HG02610 (cell line): ENCODE measurements around the gene FAM107B.
"Not testable (repeated sequence)": the region's sequence is repeated elsewhere in the genome, so short reads cannot be mapped to it uniquely, and the experiment has no call there.

Source experiments
- ATAC-seq: cut with Tn5 transposase; IDR thresholded peaks from one replicate; pipeline ENCODE4 v1.9.1; 2021; ENCODE audit warnings: mild to moderate bottlenecking, moderate library complexity; ENCODE audit not compliant: unreplicated experiment

The FAM107B gene

DNA sequence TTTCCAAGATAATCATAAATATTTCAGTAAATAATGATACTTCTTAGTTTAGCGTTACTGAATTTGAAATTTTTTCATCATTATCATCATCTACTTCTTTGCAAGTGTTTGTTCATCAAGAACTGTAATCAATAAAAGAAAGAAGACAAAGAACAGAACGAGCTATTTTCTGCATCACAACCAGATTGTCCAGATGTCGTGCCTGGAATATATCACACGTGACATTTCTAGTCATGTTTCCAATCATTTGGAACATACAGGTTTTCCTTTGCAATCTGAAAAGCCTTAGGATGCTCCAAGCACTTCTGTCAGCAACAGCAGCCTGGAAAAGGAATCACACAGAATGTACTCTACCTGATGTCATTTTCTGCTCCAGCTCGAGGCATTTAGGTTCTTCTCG, 107.4 kb downstream of the FAM107B start:
- no peak for ATAC-seq

- ATAC-seq, result no peak
Observed at GRCh38 chr10:14665865-14666857, 108.5 kb downstream of the FAM107B start.

DNA sequence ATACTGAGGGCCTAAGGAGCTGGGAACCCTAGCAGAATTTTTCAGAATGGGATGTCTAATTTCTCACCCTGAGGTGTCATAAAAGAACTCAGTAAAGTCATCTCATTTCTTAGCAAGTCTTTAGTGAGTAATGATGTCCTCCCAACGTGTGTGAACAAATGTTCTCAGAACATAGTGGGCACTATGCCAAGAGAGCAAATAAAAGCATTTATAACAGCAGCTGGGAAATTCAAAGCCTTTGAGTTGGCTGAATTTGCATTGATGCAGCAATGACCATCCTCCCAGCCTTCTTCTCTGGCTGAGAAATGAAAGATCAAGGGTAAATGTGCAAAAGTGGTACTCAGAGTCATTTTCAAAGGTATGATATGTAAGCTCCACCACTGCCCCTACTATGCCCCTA, 109.4 kb downstream of the FAM107B start:
- peak; percentile 45 for ATAC-seq

DNA sequence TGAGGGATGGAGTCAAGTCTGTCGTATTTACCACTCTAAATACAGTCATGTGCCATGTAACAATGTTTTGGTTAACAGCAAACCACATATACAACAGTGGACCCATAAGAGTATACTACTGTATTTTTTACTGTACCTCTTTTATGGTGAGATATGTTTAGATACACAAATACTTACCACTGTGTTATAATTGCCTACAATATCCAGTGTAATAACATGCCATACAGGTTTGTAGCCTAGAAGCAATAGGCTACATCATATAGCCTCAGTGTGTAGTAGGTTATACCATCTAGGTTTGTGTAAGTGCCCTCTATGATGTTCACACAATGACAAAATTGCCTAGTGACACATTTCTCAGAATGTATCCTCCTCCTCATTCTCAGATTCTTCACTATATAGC, 110.4 kb downstream of the FAM107B start:
- no peak for ATAC-seq

- ATAC-seq, result no peak
Observed at GRCh38 chr10:14661818-14662217, 112.9 kb downstream of the FAM107B start.

DNA sequence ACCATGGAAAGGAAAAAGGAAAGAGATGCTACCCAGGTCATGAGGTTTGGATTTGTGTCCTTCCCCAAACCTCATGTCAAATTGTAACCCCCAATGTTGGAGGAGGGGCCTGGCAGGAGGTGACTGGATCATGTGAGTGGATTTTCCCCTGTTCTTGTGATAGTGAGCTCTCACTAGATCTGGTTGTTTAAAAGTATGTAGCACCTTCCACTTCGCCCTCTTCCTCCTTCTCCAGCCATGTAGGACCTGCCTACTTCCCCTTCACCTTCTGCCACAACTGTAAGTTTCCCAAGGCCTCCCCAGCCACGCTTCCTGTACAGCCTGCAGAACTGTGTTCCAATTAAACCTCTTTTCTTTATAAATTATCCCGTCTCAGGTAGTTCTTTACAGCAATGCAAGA, 113.9 kb downstream of the FAM107B start:
- ATAC-seq, result no peak

GRCh38 chr10:14659626-14660196, 115.0 kb downstream of the FAM107B start:
- ATAC-seq, result peak; percentile 70

DNA sequence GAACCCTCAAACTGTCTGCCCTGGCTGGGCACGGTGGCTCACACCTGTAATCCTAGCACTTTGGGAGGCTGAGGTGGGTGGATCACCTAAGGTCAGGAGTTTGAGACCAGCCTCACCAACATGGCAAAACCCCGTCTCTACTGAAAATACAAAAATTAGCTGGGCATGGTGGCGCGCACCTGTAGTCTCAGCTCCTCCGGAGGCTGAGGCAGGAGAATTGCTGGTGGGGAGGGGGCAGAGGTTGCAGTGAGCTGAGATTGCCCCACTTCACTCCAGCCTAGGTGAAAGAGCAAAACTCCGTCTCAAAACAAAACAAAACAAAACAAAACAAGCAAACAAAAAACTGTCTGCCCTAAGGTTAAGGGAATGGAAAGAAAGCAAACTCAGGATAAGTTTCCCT, 115.6 kb downstream of the FAM107B start:
- not testable (repeated sequence) for ATAC-seq

DNA sequence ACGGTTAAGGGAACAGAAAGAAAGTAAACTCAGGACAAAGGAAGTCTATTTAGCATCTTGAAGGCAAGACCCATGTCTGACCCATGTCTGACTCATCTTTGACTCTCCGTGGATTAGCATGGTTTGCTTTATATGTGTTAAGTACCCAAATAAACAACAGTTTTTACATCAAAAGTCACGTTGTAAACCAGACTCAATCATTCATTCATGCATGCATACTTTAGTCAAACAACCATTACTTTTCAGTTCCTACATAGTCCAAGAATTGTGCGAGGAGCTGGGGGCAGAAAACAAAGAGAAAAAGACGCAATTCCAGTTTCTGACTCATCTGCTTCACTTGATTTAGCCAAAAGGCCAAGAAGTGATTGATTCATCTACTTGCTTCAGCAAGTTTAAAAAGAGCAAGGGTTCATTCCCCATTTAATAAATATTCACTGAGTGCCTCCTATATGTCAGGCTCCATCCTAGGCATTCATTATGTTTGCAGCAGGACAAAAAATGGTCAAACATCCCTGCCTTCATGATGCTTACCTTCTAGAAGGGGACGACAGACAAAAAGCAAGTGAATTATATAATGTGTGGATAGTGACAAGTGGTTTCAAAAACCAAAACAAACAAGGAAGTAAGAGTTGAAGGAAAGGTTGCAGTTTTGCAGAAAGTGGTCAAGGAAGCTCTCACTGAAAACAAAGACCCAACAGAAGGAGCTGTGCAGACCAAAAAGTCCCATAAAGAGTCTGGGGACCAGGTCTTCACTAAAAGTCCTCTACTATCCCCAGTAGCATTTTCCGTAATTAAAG, 116.2 kb downstream of the FAM107B start:
- peak; percentile 51 for ATAC-seq

DNA sequence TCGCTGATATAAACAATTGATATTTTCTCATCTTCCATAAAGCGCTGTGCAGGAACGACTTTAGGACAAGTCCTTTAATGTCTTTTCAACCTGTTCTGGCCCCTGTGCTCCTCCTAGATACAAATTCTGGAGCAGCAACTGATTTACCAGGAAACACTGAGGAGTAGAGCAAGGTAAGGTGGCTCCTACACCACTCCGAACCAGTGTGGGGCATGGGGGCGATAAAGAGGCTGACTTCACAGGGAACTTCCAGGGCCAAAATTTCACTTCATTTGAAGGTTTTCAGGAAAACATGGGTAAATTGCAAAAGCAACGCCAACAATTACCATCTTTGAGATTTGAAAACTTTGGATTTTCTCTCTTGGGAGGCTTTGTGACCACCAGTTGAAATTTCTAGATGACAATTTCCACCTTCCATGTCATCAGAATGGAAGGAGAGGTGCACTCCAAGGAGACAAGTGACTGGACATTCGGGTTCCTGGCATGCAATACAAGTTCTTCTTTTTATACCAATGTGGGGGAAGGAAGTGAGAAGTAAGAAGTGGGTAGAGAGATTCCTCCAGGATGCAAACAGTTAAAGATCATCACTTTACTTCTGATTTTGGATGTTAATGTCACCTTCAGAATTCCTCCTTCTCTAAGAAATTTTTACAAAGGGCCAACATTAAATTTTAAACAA, 118.5 kb downstream of the FAM107B start:
- ATAC-seq, result no peak

GRCh38 chr10:14654821-14655382, 119.8 kb downstream of the FAM107B start:
- ATAC-seq, result no peak

GRCh38 chr10:14653271-14654161, 121.2 kb downstream of the FAM107B start:
- no peak for ATAC-seq

- ATAC-seq, result no peak
Observed at GRCh38 chr10:14652816-14653215, 121.9 kb downstream of the FAM107B start.

DNA sequence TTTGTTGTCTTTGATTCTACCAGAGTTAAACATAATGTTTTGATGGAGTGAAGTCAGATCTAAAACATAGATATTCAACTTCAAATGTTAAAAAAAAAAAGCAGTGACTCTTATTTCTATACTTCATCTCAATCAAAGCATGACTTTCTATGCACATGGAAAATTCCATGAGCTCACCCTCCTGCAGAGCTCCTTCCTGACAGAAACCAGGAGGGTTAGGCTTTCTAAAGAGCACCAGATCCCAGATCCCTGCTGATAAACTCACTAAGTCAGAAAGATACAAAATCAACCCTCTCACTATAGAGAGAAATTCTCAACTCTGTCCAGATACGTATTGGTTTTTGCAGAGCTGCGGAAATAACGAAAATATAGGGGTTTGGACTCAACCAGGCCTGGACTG, 122.6 kb downstream of the FAM107B start:
- no peak for ATAC-seq

DNA sequence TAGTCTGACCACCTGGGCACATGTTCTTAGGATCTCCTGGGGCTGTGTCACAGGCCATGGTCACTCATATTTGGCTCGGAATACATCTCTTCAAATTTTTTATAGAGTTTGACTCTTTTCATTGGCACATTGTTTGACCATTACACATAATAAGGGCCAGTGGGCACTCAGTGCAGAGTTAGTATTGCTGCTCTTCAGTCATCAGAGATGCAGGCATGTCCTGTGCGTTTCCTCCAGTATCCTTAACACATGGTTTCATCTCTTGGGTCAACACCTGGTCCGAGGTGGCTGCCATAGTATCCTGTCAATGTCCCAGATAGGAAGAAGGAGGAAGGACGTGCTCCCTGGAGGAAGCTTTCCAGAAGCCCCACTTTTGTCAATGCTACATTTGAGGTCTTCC, 125.0 kb downstream of the FAM107B start:
- ATAC-seq, result no peak

GRCh38 chr10:14648946-14649345, 125.8 kb downstream of the FAM107B start:
- ATAC-seq, result no peak

GRCh38 chr10:14648005-14648765, 126.5 kb downstream of the FAM107B start:
- peak; percentile 92 for ATAC-seq

DNA sequence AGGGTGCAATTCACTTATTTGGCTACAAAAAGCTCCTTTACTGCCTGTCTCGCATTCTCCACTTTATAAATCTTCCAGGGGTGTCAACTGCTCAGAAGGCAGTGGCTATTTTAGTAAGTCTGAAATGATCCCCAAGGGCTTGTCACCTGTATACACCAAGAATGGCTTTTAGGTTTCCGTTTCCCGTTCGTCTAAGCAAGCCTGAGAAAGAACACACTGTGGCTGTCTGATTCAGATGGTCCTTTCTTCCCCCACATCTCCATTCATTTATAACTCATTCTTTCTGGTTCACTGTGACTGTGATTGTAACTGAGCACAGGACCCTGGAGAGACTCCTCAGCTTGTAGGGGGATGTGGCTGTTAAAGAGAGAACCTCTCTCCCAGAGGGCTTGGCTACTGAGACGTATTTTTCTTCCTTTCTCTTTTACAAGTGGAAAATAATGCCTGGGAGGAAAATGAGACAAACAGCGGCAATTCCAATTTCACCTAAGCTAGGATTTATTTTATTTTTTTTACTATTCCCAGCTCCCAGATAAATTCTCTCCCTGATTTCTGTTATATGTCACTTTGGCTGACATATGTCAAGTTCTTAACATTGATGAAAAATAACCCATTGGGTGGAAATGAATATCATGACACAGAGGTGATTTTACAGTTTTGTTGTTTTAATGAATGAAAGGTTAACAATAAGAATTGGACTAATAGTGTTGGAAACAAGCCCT, 129.3 kb downstream of the FAM107B start:
- ATAC-seq, result peak; percentile 48
